Endothelial cell of umbilical vein (primary cell): ENCODE data around the gene FMN2. TPM values are rescaled to one million over a fixed set of nuclear protein-coding genes. Genes with fewer than 3 reads are reported as not detected.

Experiments used
- BruUV-seq: library from RNA; stranded (reverse); fragments of 400-500 nt; replicated peaks from 2 replicates; lab custom pipeline; 2021; lab: Mats Ljungman, UMichigan
- CTCF ChIA-PET: fragments of 300-600, 350-600 bp; sonication (Branson Sonifier 250); formaldehyde crosslinking; loops from one replicate; lab custom pipeline; 2021; ENCODE audit warnings: antibody characterized with exemption, inconsistent platforms; lab: Charles Lee
- POLR2A ChIA-PET: fragments of 300-600, 350-600 bp; sonication (Branson Sonifier 250); formaldehyde crosslinking; loops from one replicate; lab custom pipeline; 2021; ENCODE audit warnings: antibody characterized with exemption, inconsistent platforms; lab: Charles Lee
- DNase-seq: peaks from one replicate; pipeline ENCODE4 v3.0.0-alpha.2; 2011; ENCODE audit warnings: low read depth, low spot score
- FAIRE-seq: peaks from 2 replicates; lab custom pipeline; 2011; peaks lifted over from hg19 to GRCh38; lab: Jason Lieb, UNC
- H2AFZ ChIP-seq: 2 replicates; pipeline ENCODE4 v1.6.0; 2012; ENCODE audit warnings: low read depth, low read length, control low read depth, inconsistent platforms
- H3K27ac ChIP-seq: 2 replicates; pipeline ENCODE4 v1.5.1; 2011; ENCODE audit warnings: low read depth, mild to moderate bottlenecking, control low read depth, low read length, moderate library complexity; ENCODE audit not compliant: insufficient read depth
- H3K27me3 ChIP-seq, 2 experiments: 2 replicates each; pipeline versions ENCODE4 v1.6.0 to v1.6.1; 2011; ENCODE audit warnings: low read length in 2 of 2, mixed read lengths in 1 of 2; ENCODE audit not compliant: control insufficient read depth in 2 of 2, insufficient read depth in 2 of 2
- H3K36me3 ChIP-seq, 2 experiments: 2 replicates in 1 of 2; 3 replicates in 1 of 2; pipeline ENCODE4 v1.5.1; 2011; ENCODE audit warnings: low read length in 2 of 2, mild to moderate bottlenecking in 1 of 2, moderate library complexity in 1 of 2; ENCODE audit not compliant: control insufficient read depth in 2 of 2, insufficient read depth in 2 of 2; ENCODE audit errors: extremely low read depth in 1 of 2
- H3K4me1 ChIP-seq: 3 replicates; pipeline ENCODE4 v1.5.1; 2011; ENCODE audit warnings: mild to moderate bottlenecking, low read length; ENCODE audit not compliant: control insufficient read depth, insufficient read depth; ENCODE audit errors: extremely low read depth
- H3K4me2 ChIP-seq: 2 replicates; pipeline ENCODE4 v1.6.1; 2011; ENCODE audit warnings: low read length, control low read depth, mixed read lengths; ENCODE audit not compliant: insufficient read depth
- H3K4me3 ChIP-seq, 3 experiments: fragments of 200-600 bp in 1 of 3; sonication (generic), shearing (Covaris generic) in 1 of 3; replicated peaks in 1 of 3; 2 replicates each; pipeline ENCODE4 v1.5.1; 2011 to 2016; ENCODE audit warnings: control low read depth in 3 of 3, low read length in 3 of 3, mild to moderate bottlenecking in 2 of 3, inconsistent platforms in 1 of 3, low read depth in 1 of 3, moderate library complexity in 1 of 3; ENCODE audit not compliant: insufficient read depth in 1 of 3
- H3K79me2 ChIP-seq: 2 replicates; pipeline ENCODE4 v1.6.0; 2012; ENCODE audit warnings: low read length, inconsistent platforms; ENCODE audit not compliant: control insufficient read depth, insufficient read depth
- H3K9ac ChIP-seq: replicated peaks from 2 replicates; pipeline ENCODE3; 2011; ENCODE audit warnings: low read length, control low read depth; ENCODE audit not compliant: insufficient read depth; ENCODE audit errors: extremely low read depth
- H3K9me1 ChIP-seq: replicated peaks from 3 replicates; pipeline ENCODE4 v1.6.0; 2011; ENCODE audit warnings: mild to moderate bottlenecking, low read length; ENCODE audit not compliant: control insufficient read depth, insufficient read depth; ENCODE audit errors: extremely low read depth
- H3K9me3 ChIP-seq: replicated peaks from 2 replicates; pipeline ENCODE4 v1.5.1; 2012; ENCODE audit warnings: low read length, inconsistent platforms; ENCODE audit not compliant: control insufficient read depth, insufficient read depth
- H4K20me1 ChIP-seq: replicated peaks from 2 replicates; pipeline ENCODE3; 2011; ENCODE audit warnings: mild to moderate bottlenecking, low read length; ENCODE audit not compliant: control insufficient read depth, insufficient read depth; ENCODE audit errors: extremely low read depth
- EZH2 ChIP-seq: IDR thresholded peaks from 2 replicates; pipeline ENCODE4 v1.6.1; 2012; ENCODE audit warnings: borderline replicate concordance, low read depth, mild to moderate bottlenecking, moderate library complexity, low read length, inconsistent platforms; ENCODE audit not compliant: severe bottlenecking
- JUN ChIP-seq: IDR thresholded peaks from 2 replicates; pipeline ENCODE4 v1.6.1; 2011; ENCODE audit warnings: borderline replicate concordance, low read depth; ENCODE audit not compliant: insufficient read length, insufficient read depth
- MYC ChIP-seq: IDR thresholded peaks from one replicate; pipeline ENCODE4 v1.6.1; 2011; ENCODE audit warnings: mild to moderate bottlenecking, low read depth, low read length
- POLR2A ChIP-seq: IDR thresholded peaks from 2 replicates; pipeline ENCODE4 v1.6.1; 2012; ENCODE audit warnings: low read depth, mild to moderate bottlenecking, control low read depth, low read length
- dilution Hi-C: fragments of 300-500 bp; cut with MboI; formaldehyde crosslinking; loops from one replicate; pipeline ENCODE4 v1.15.0; 2019; ENCODE audit warnings: low sequenced_read_pairs; ENCODE audit not compliant: extremely low pct_ligation_motif_present
- intact Hi-C: fragments of 100-400 bp; cut with micrococcal nuclease; formaldehyde crosslinking; loops from one replicate; pipeline ENCODE4 v1.10.0; 2022
- polyA plus RNA-seq, 4 experiments: library from polyadenylated mRNA; depleted of rRNA in 3 of 4; stranded (reverse) in 3 of 4; unstranded in 1 of 4; fragments of >200 nt; gene quantifications; 2 replicates each; pipeline versions ENCODE4 v1.2.1 to v1.2.3, GENCODE V29; 2011 to 2012; ENCODE audit warnings: missing spikeins in 1 of 4
- total RNA-seq: library from RNA; stranded (reverse); gene quantifications from 2 replicates; pipeline ENCODE4 v1.2.3, GENCODE V29; 2021
- TF ChIP-seq, protein P1 (sequence below), 2 donors: IDR thresholded peaks; 1 replicate in 1 of 2; 2 replicates in 1 of 2; pipeline ENCODE4 v1.5.1; 2011; ENCODE audit warnings: low read length in 2 of 2, mild to moderate bottlenecking in 2 of 2, moderate library complexity in 2 of 2, control low read depth in 1 of 2, inconsistent platforms in 1 of 2, low read depth in 1 of 2; ENCODE audit not compliant: insufficient read depth in 1 of 2; ENCODE audit errors: extremely low read depth in 1 of 2
- TF ChIP-seq, protein P2 (sequence below): IDR thresholded peaks from 2 replicates; pipeline ENCODE4 v1.6.1; 2011; ENCODE audit not compliant: insufficient read depth, insufficient read length

FMN2 gene
- total and polyA plus RNA-seq, 2 donors (not counting 3 experiments of a cell fraction or from before 2014, with no cell fraction given), result not detected

DNA sequence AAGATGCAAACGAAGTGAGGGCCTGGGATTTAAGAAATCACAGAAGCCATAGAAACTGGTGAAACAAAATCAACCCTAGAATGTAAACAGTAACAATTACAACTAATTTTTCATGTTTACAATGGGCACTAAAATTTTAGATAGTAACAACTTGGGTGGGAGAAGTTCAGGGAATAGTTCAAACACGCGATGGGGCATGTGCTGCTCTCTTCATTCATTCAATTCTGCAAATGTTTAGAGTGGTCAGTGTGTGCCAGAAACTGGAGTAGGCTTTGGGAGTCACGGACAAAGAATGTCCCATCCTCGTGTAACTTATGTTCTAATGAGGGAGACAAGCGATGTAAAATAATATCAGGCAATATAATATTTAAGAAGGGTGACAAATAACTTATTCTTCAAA lies 386.9 kb downstream of the FMN2 start:
- intact Hi-C loops (no loop called here), dilution Hi-C loops (no loop called here)
- Histone ChIP-seq H3K9ac (no peak overlapping the region), H2AFZ (no peak overlapping the region), H3K4me1 (no peaks in the 10 kb centered on the region), H3K27me3 (no peaks in the 10 kb centered on the region), H3K9me1 (no peaks in the 10 kb centered on the region), H3K4me2 (no peak overlapping the region), H3K36me3 (no peaks in the 10 kb centered on the region), H3K79me2 (no peaks in the 10 kb centered on the region), H3K9me3 (peaks cover 3% of the 10 kb centered on the region), H3K4me3 (no peak overlapping the region), H3K27ac (no peak overlapping the region), H4K20me1 (no peaks in the 10 kb centered on the region)
- TF ChIP-seq, protein P1, sequence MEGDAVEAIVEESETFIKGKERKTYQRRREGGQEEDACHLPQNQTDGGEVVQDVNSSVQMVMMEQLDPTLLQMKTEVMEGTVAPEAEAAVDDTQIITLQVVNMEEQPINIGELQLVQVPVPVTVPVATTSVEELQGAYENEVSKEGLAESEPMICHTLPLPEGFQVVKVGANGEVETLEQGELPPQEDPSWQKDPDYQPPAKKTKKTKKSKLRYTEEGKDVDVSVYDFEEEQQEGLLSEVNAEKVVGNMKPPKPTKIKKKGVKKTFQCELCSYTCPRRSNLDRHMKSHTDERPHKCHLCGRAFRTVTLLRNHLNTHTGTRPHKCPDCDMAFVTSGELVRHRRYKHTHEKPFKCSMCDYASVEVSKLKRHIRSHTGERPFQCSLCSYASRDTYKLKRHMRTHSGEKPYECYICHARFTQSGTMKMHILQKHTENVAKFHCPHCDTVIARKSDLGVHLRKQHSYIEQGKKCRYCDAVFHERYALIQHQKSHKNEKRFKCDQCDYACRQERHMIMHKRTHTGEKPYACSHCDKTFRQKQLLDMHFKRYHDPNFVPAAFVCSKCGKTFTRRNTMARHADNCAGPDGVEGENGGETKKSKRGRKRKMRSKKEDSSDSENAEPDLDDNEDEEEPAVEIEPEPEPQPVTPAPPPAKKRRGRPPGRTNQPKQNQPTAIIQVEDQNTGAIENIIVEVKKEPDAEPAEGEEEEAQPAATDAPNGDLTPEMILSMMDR (IDR thresholded peaks at IDR 0.05; ENCODE audit: extremely low read depth in 1 of 2, insufficient read depth in 1 of 2, low read depth in 1 of 2, low read length in 2 of 2), result no peak
- no peak for TF ChIP-seq JUN
- TF ChIP-seq, protein P2, sequence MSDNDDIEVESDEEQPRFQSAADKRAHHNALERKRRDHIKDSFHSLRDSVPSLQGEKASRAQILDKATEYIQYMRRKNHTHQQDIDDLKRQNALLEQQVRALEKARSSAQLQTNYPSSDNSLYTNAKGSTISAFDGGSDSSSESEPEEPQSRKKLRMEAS, result no peak
- no peak for TF ChIP-seq EZH2
- no peak for TF ChIP-seq MYC
- TF ChIP-seq POLR2A, result no peak
- DNase-seq (no peak), FAIRE-seq (no peak)
- ChIA-PET CTCF (no interaction called here), POLR2A (no interaction called here)
- no TSS peak for BruUV-seq
